Mesendoderm (in vitro differentiated cells): Measurements from ENCODE around the gene MCL1.

Experiments used
- DNase-seq: peaks from one replicate; pipeline ENCODE4 v3.0.0; 2013
- H2AK5ac ChIP-seq: 2 replicates; pipeline ENCODE4 v1.6.1; 2013; ENCODE audit warnings: low read length, inconsistent platforms
- H2BK120ac ChIP-seq: 2 replicates; pipeline ENCODE4 v1.6.1; 2013; ENCODE audit warnings: low read depth, mild to moderate bottlenecking, low read length, moderate library complexity, mixed read lengths
- H2BK15ac ChIP-seq: replicated peaks from 2 replicates; pipeline ENCODE4 v1.6.1; 2013; ENCODE audit warnings: low read depth, mild to moderate bottlenecking, moderate library complexity
- H2BK5ac ChIP-seq: 2 replicates; pipeline ENCODE4 v1.6.1; 2013; ENCODE audit warnings: low read length, inconsistent platforms
- H3K18ac ChIP-seq: 2 replicates; pipeline ENCODE4 v1.6.1; 2013; ENCODE audit warnings: mild to moderate bottlenecking, low read length, mixed read lengths
- H3K23ac ChIP-seq: one replicate; pipeline ENCODE4 v1.6.1; 2013; ENCODE audit warnings: low read length
- H3K27ac ChIP-seq: 2 replicates; pipeline ENCODE4 v1.5.1; 2013; ENCODE audit warnings: low read depth, mild to moderate bottlenecking, inconsistent platforms, low read length, moderate library complexity
- H3K27me3 ChIP-seq: 2 replicates; pipeline ENCODE4 v1.6.1; 2013; ENCODE audit warnings: low read length, control low read depth, mild to moderate bottlenecking, inconsistent platforms; ENCODE audit not compliant: insufficient read depth, poor library complexity
- H3K36me3 ChIP-seq: 2 replicates; pipeline ENCODE4 v1.6.1; 2013; ENCODE audit warnings: low read length, inconsistent platforms; ENCODE audit not compliant: control insufficient read depth, insufficient read depth
- H3K4ac ChIP-seq: one replicate; pipeline ENCODE4 v1.6.1; 2013; ENCODE audit warnings: low read depth, mild to moderate bottlenecking, low read length, moderate library complexity
- H3K4me1 ChIP-seq: 2 replicates; pipeline ENCODE4 v1.6.1; 2013; ENCODE audit warnings: low read depth, low read length, inconsistent platforms; ENCODE audit not compliant: control insufficient read depth
- H3K4me2 ChIP-seq: 2 replicates; pipeline ENCODE4 v1.6.1; 2013; ENCODE audit warnings: low read length
- H3K4me3 ChIP-seq: 2 replicates; pipeline ENCODE4 v1.5.1; 2013; ENCODE audit warnings: mild to moderate bottlenecking, low read length
- H3K56ac ChIP-seq: one replicate; pipeline ENCODE4 v1.6.1; 2013; ENCODE audit warnings: low read length
- H3K79me1 ChIP-seq: 2 replicates; pipeline ENCODE4 v1.6.1; 2013; ENCODE audit warnings: low read length, inconsistent platforms
- H3K79me2 ChIP-seq: 2 replicates; pipeline ENCODE4 v1.6.1; 2013; ENCODE audit warnings: mild to moderate bottlenecking, low read length; ENCODE audit not compliant: control insufficient read depth, insufficient read depth
- H3K9ac ChIP-seq: 2 replicates; pipeline ENCODE4 v1.6.1; 2013; ENCODE audit warnings: low read length, inconsistent platforms
- H4K5ac ChIP-seq: one replicate; pipeline ENCODE4 v1.6.1; 2013; ENCODE audit warnings: low read length
- H4K8ac ChIP-seq: one replicate; pipeline ENCODE4 v1.6.1; 2013; ENCODE audit warnings: low read depth, mild to moderate bottlenecking, control low read depth, low read length, moderate library complexity
- WGBS: extraction: QIAGEN DNeasy Blood & Tissue Kit; methylation state at CpG from one replicate; pipeline ENCODE4 v1.1.7; 2013; ENCODE audit warnings: low lambda C conversion rate, missing lambda C conversion rate; ENCODE audit not compliant: insufficient coverage; ENCODE audit errors: extremely low coverage; 5-methylcytosine and 5-hydroxymethylcytosine counted together

MCL1 gene

GRCh38 chr1:150561254-150561973 lies 18.0 kb downstream of the MCL1 start:
- Histone ChIP-seq H2AK5ac (no peak overlapping the region), H4K8ac (no peak overlapping the region), H3K27me3 (no peaks in the 10 kb centered on the region), H4K5ac (no peak overlapping the region), H2BK120ac (peak overlapping the region; percentile 33), H3K36me3 (no peaks in the 10 kb centered on the region), H3K18ac (peak overlapping the region; percentile 76), H3K4me2 (peak overlapping the region; percentile 98), H3K79me2 (peaks cover 5% of the 10 kb centered on the region), H3K79me1 (peaks cover 4% of the 10 kb centered on the region), H3K23ac (no peak overlapping the region), H3K9ac (peak overlapping the region; percentile 72), H2BK15ac (no peak overlapping the region), H3K56ac (peak overlapping the region; percentile 86), H3K27ac (peak overlapping the region; percentile 92), H2BK5ac (peak overlapping the region; percentile 76), H3K4me3 (peak overlapping the region; percentile 68), H3K4ac (peak overlapping the region; percentile 93), H3K4me1 (peaks cover 8% of the 10 kb centered on the region)
- no CpG with 5 or more reads among the region's 32 CpGs for WGBS
- DNase-seq: peak; percentile 99

- Histone ChIP-seq H2AK5ac (no peak overlapping the region), H3K18ac (peak overlapping the region; percentile 76), H3K9ac (peak overlapping the region; percentile 72), H2BK5ac (peak overlapping the region; percentile 76), H3K4me2 (peak overlapping the region; percentile 98), H3K27ac (peak overlapping the region; percentile 92), H3K56ac (peak overlapping the region; percentile 86), H3K23ac (no peak overlapping the region), H3K79me1 (peaks cover 3% of the 10 kb centered on the region), H2BK120ac (no peak overlapping the region), H3K4me3 (peak overlapping the region; percentile 68), H3K4me1 (peaks cover 8% of the 10 kb centered on the region), H3K27me3 (no peaks in the 10 kb centered on the region), H4K8ac (no peak overlapping the region), H3K4ac (no peak overlapping the region), H2BK15ac (no peak overlapping the region), H3K36me3 (no peaks in the 10 kb centered on the region), H4K5ac (no peak overlapping the region), H3K79me2 (peaks cover 3% of the 10 kb centered on the region)
- WGBS: no CpG with 5 or more reads among the region's 17 CpGs
- no peak for DNase-seq
Measured at GRCh38 chr1:150560576-150561253, 18.7 kb downstream of the MCL1 start.

- no peak overlapping the region for H3K4me3 ChIP-seq
- no peak overlapping the region for H2BK120ac ChIP-seq
- no peaks in the 10 kb centered on the region for H3K36me3 ChIP-seq
- no peak overlapping the region for H2BK15ac ChIP-seq
- no CpG with 5 or more reads among the region's 9 CpGs for WGBS
- H2AK5ac ChIP-seq: no peak overlapping the region
- no peak overlapping the region for H3K4ac ChIP-seq
- no peak overlapping the region for H4K8ac ChIP-seq
- H3K27ac ChIP-seq: no peak overlapping the region
- H3K18ac ChIP-seq: no peak overlapping the region
- H4K5ac ChIP-seq: no peak overlapping the region
- no peak overlapping the region for H3K56ac ChIP-seq
- no peak overlapping the region for H3K9ac ChIP-seq
- H3K79me1 ChIP-seq: peaks cover 3% of the 10 kb centered on the region
- H2BK5ac ChIP-seq: no peak overlapping the region
- H3K4me1 ChIP-seq: peaks cover 8% of the 10 kb centered on the region
- H3K27me3 ChIP-seq: no peaks in the 10 kb centered on the region
- no peak overlapping the region for H3K23ac ChIP-seq
- DNase-seq: peak; percentile 82
- no peak overlapping the region for H3K4me2 ChIP-seq
- H3K79me2 ChIP-seq: peaks cover 2% of the 10 kb centered on the region
Measured at GRCh38 chr1:150560011-150560438, 19.4 kb downstream of the MCL1 start.

- no peak overlapping the region for H3K27ac ChIP-seq
- WGBS: no CpG with 5 or more reads among the region's 10 CpGs
- peaks cover 8% of the 10 kb centered on the region for H3K4me1 ChIP-seq
- H2BK5ac ChIP-seq: no peak overlapping the region
- H2BK15ac ChIP-seq: no peak overlapping the region
- no peak overlapping the region for H3K4me3 ChIP-seq
- no peak overlapping the region for H3K9ac ChIP-seq
- no peak for DNase-seq
- no peak overlapping the region for H4K8ac ChIP-seq
- no peak overlapping the region for H3K4me2 ChIP-seq
- H2BK120ac ChIP-seq: no peak overlapping the region
- H3K79me2 ChIP-seq: peaks cover 2% of the 10 kb centered on the region
- peak overlapping the region; percentile 17 for H3K56ac ChIP-seq
- H3K79me1 ChIP-seq: peaks cover 3% of the 10 kb centered on the region
- no peak overlapping the region for H3K23ac ChIP-seq
- H3K18ac ChIP-seq: no peak overlapping the region
- H3K4ac ChIP-seq: no peak overlapping the region
- H4K5ac ChIP-seq: no peak overlapping the region
- no peaks in the 10 kb centered on the region for H3K27me3 ChIP-seq
- no peak overlapping the region for H2AK5ac ChIP-seq
- H3K36me3 ChIP-seq: no peaks in the 10 kb centered on the region
Measured at GRCh38 chr1:150559656-150560010, 19.8 kb downstream of the MCL1 start.

GRCh38 chr1:150558761-150559655 lies 20.4 kb downstream of the MCL1 start:
- H3K79me1 ChIP-seq: peaks cover 3% of the 10 kb centered on the region
- no peaks in the 10 kb centered on the region for H3K36me3 ChIP-seq
- peaks cover 1% of the 10 kb centered on the region for H3K79me2 ChIP-seq
- H3K56ac ChIP-seq: no peak overlapping the region
- no peak overlapping the region for H4K8ac ChIP-seq
- H2BK5ac ChIP-seq: no peak overlapping the region
- no peak for DNase-seq
- H3K23ac ChIP-seq: no peak overlapping the region
- H3K4ac ChIP-seq: no peak overlapping the region
- peaks cover 8% of the 10 kb centered on the region for H3K4me1 ChIP-seq
- no CpG with 5 or more reads among the region's 28 CpGs for WGBS
- H3K18ac ChIP-seq: no peak overlapping the region
- H2BK120ac ChIP-seq: no peak overlapping the region
- no peak overlapping the region for H3K27ac ChIP-seq
- no peak overlapping the region for H2BK15ac ChIP-seq
- H3K27me3 ChIP-seq: no peaks in the 10 kb centered on the region
- no peak overlapping the region for H3K4me2 ChIP-seq
- no peak overlapping the region for H2AK5ac ChIP-seq
- H3K4me3 ChIP-seq: no peak overlapping the region
- H4K5ac ChIP-seq: no peak overlapping the region
- H3K9ac ChIP-seq: no peak overlapping the region
